Measurements from ENCODE around the gene SLC27A1.
A peak's percentile ranks its signal among the peaks of the same experiment; 100 is the strongest.

DNA sequence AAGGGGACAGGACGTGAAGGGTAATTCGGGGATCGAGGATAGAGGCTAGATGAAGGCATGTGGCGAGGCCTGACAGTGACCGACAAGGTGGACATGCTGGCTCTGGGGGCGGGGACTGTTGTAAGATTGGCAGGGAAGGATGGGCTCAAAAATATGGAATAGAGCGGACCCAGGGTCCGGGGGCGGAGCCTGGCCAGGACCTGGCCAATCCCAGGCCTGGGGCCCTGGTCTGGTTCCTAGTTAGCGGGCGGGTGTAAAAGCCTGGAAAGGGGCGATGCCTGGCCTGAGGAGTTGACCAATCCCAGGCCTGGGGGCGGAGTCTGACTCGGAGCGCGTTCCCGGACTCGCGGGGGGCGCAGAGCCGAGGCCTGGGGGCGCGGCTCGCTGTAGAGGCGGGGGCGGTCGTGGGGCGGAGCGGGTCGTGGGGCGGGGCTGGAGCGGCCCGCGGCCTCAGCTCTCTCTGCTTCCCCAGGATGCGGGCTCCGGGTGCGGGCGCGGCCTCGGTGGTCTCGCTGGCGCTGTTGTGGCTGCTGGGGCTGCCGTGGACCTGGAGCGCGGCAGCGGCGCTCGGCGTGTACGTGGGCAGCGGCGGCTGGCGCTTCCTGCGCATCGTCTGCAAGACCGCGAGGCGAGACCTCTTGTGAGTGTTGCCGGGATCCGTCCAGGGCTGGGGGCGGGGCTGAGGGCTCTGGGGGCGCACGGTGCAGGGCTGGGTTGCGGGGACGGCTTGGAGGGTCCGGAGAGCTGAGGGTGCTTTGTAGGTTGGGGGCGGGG is at the start of gene SLC27A1:
- TF ChIP-seq POLR2A (IDR thresholded peaks at IDR 0.05; ENCODE audit: low read length) (peak; percentile 25), GATA1 (IDR thresholded peaks at IDR 0.05; ENCODE audit: low read depth, low read length) (no peak)
